Measurements from ENCODE around the gene IGF2BP2. TPM values are rescaled to one million over a fixed set of nuclear protein-coding genes. Genes with fewer than 3 reads are reported as not detected.
"Not testable (repeated sequence)": the region's sequence is repeated elsewhere in the genome, so short reads cannot be mapped to it uniquely, and the experiment has no call there.

The IGF2BP2 gene
- total RNA-seq, 1 experiment from 2014 or later: 66.2 TPM

DNA sequence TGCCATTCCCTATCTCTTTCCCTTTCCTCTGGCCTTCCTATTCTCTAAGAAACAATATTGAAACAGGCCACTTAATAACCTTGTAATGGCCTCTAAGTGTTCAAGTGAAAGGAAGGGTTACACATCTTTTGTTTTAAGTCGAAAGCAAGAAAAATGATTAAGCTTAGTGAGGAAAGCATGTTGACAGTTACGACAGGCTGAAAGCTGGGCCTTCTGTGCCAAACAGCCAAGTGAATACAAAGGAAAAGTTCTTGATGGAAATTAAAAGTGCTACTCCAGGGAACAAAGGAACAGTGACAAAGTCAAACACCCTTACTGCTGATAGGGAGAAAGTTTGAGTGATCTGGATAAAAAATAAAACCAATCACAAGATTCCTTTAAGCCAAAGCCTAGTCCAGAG, 184.5 kb downstream of the IGF2BP2 start:
- Histone ChIP-seq H3K4me3 (ENCODE audit: low read depth, low read length, poor library complexity, severe bottlenecking) (no peak overlapping the region), H3K27ac (ENCODE audit: low read depth, low read length, poor library complexity, severe bottlenecking) (no peak overlapping the region), H3K27me3 (replicated peaks; ENCODE audit: insufficient read depth, low read depth, low read length, poor library complexity) (no peaks in the 10 kb centered on the region), H3K4me1 (ENCODE audit: insufficient read depth, low read length, poor library complexity, severe bottlenecking) (no peaks in the 10 kb centered on the region), H3K36me3 (ENCODE audit: insufficient read depth, low read length, poor library complexity, severe bottlenecking) (peaks cover 10% of the 10 kb centered on the region), H3K9me3 (ENCODE audit: low read depth, low read length, poor library complexity, severe bottlenecking) (no peaks in the 10 kb centered on the region)
- BruUV-seq (replicated peaks): no TSS peak
- ChIA-PET CTCF (no interaction called here), POLR2A (ENCODE audit: low non-redundant PET) (no interaction called here)
- TF ChIP-seq CTCF (conservative IDR thresholded peaks at IDR 0.05; ENCODE audit: low read depth, low read length) (no peak), EZH2 (IDR thresholded peaks at IDR 0.05; ENCODE audit: borderline replicate concordance, low read depth, low read length, poor library complexity, severe bottlenecking) (no peak)
- intact Hi-C loops (cut with micrococcal nuclease; ENCODE audit: unreplicated experiment): no loop called here
- DNase-seq (ENCODE audit: low spot score): no peak

DNA sequence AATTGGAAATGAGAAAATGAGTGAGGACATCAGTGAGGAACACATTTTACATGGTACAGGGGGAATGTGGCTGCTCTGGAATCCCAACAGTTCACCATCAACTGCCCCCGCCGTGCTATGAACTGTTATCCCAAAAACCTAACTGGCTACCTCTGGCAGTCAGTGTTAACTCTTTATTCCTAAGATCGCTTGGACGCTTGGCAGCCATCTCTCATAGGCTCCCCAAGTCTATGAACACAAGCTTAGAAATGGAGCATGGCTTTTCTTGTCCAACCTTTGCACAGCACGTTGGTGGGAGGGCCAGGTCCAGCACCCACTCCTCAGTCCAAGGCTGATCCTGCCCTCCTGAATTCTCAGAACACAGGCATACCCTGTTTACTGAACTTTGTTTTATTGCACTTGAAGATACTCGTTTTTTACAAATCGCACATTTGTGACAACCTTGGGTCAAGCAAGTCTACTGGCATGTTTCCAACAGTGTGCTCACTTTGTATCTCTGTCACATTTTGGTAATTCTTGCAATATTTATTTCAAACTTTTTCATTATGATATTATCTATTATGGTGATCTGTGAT, 185.1 kb downstream of the IGF2BP2 start:
- Histone ChIP-seq H3K4me1 (ENCODE audit: insufficient read depth, low read length, poor library complexity, severe bottlenecking) (no peaks in the 10 kb centered on the region), H3K9me3 (ENCODE audit: low read depth, low read length, poor library complexity, severe bottlenecking) (no peaks in the 10 kb centered on the region), H3K4me3 (ENCODE audit: low read depth, low read length, poor library complexity, severe bottlenecking) (no peak overlapping the region), H3K27ac (ENCODE audit: low read depth, low read length, poor library complexity, severe bottlenecking) (no peak overlapping the region), H3K36me3 (ENCODE audit: insufficient read depth, low read length, poor library complexity, severe bottlenecking) (peaks cover 6% of the 10 kb centered on the region), H3K27me3 (replicated peaks; ENCODE audit: insufficient read depth, low read depth, low read length, poor library complexity) (no peaks in the 10 kb centered on the region)
- TF ChIP-seq CTCF (conservative IDR thresholded peaks at IDR 0.05; ENCODE audit: low read depth, low read length) (no peak), EZH2 (IDR thresholded peaks at IDR 0.05; ENCODE audit: borderline replicate concordance, low read depth, low read length, poor library complexity, severe bottlenecking) (no peak)
- ChIA-PET CTCF (no interaction called here), POLR2A (ENCODE audit: low non-redundant PET) (no interaction called here)
- no peak for DNase-seq (ENCODE audit: low spot score)
- no TSS peak for BruUV-seq (replicated peaks)
- intact Hi-C loops (cut with micrococcal nuclease; ENCODE audit: unreplicated experiment): no loop called here

DNA sequence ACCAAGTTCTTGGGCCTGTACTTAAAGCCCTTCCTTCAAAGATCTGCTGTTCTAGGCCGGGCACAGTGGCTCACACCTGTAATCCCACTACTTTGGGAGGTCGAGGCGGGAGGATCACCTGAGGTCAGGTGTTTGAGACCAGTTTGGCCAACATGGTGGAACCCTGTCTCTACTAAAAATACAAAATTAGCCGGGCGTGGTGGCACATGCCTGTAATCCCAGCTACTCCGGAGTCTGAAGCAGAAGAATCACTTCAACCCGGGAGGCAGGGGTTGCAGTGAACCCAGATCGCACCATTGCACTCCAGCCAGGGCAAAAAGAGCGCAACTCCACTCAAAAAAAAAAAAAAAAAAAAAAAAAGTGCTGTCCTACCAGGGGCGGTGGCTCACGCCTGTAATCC, 186.2 kb downstream of the IGF2BP2 start:
- H3K4me3 ChIP-seq (ENCODE audit: low read depth, low read length, poor library complexity, severe bottlenecking); CTCF ChIA-PET; H3K27ac ChIP-seq (ENCODE audit: low read depth, low read length, poor library complexity, severe bottlenecking); H3K36me3 ChIP-seq (ENCODE audit: insufficient read depth, low read length, poor library complexity, severe bottlenecking); H3K9me3 ChIP-seq (ENCODE audit: low read depth, low read length, poor library complexity, severe bottlenecking); intact Hi-C loops (cut with micrococcal nuclease; ENCODE audit: unreplicated experiment); POLR2A ChIA-PET (ENCODE audit: low non-redundant PET); H3K4me1 ChIP-seq (ENCODE audit: insufficient read depth, low read length, poor library complexity, severe bottlenecking); DNase-seq (ENCODE audit: low spot score); H3K27me3 ChIP-seq (replicated peaks; ENCODE audit: insufficient read depth, low read depth, low read length, poor library complexity); BruUV-seq (replicated peaks): not testable (repeated sequence)

DNA sequence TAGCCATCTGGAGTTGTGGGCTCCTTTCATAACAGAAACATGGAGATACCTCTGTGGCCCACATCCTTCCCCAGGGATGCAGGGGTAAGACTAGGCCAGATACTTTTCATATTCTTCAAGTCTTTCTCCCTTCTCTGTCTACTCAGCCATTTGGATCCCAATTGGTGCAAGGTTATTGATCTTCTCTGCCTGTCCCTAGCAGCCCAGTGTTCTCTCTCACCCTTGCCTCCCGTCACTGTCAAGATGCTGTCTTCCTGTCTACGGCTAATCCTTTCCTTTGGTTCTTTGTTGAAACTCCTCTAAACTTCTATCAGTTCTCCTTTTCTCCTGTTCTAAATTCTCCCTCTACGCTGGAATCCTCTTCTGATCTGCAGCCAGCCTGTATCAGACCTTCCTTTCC, 187.5 kb downstream of the IGF2BP2 start:
- no peak for DNase-seq (ENCODE audit: low spot score)
- Histone ChIP-seq H3K4me3 (ENCODE audit: low read depth, low read length, poor library complexity, severe bottlenecking) (no peak overlapping the region), H3K4me1 (ENCODE audit: insufficient read depth, low read length, poor library complexity, severe bottlenecking) (no peaks in the 10 kb centered on the region), H3K27ac (ENCODE audit: low read depth, low read length, poor library complexity, severe bottlenecking) (no peak overlapping the region), H3K9me3 (ENCODE audit: low read depth, low read length, poor library complexity, severe bottlenecking) (no peaks in the 10 kb centered on the region), H3K36me3 (ENCODE audit: insufficient read depth, low read length, poor library complexity, severe bottlenecking) (peaks cover 3% of the 10 kb centered on the region), H3K27me3 (replicated peaks; ENCODE audit: insufficient read depth, low read depth, low read length, poor library complexity) (no peaks in the 10 kb centered on the region)
- intact Hi-C loops (cut with micrococcal nuclease; ENCODE audit: unreplicated experiment): no loop called here
- BruUV-seq (replicated peaks): no TSS peak
- ChIA-PET POLR2A (ENCODE audit: low non-redundant PET) (no interaction called here), CTCF (no interaction called here)
- TF ChIP-seq CTCF (conservative IDR thresholded peaks at IDR 0.05; ENCODE audit: low read depth, low read length) (no peak), EZH2 (IDR thresholded peaks at IDR 0.05; ENCODE audit: borderline replicate concordance, low read depth, low read length, poor library complexity, severe bottlenecking) (no peak)

All from A673 (cell line).